Activated naive CD8-positive, alpha-beta T cell treated with anti-CD3 and anti-CD28 coated beads, Interleukin-2, amount 50 U/mL, for 16 hours (primary cell): ENCODE measurements around the gene SLC25A47.

ENCODE experiments used
- DNase-seq: peaks from one replicate; pipeline ENCODE4 v3.0.0-alpha.2; 2020; ENCODE audit warnings: low read depth, low spot score

SLC25A47 gene

GRCh38 chr14:100346306-100347091, 23.4 kb downstream of the SLC25A47 start:
- no peak for DNase-seq

GRCh38 chr14:100348253-100348729, 25.2 kb downstream of the SLC25A47 start:
- DNase-seq = no peak

- no peak for DNase-seq
Measured at GRCh38 chr14:100348784-100349685, 25.9 kb downstream of the SLC25A47 start.

GRCh38 chr14:100350276-100350926, 27.3 kb downstream of the SLC25A47 start:
- no peak for DNase-seq

GRCh38 chr14:100350986-100351385, 27.8 kb downstream of the SLC25A47 start:
- DNase-seq = no peak

GRCh38 chr14:100358396-100358795, 35.3 kb downstream of the SLC25A47 start:
- DNase-seq = no peak

- DNase-seq = no peak
Measured at GRCh38 chr14:100359111-100359510, 36.0 kb downstream of the SLC25A47 start.

- DNase-seq = no peak
Measured at GRCh38 chr14:100359881-100360280, 36.7 kb downstream of the SLC25A47 start.

- DNase-seq = no peak
Measured at GRCh38 chr14:100361626-100362025, 38.5 kb downstream of the SLC25A47 start.

GRCh38 chr14:100362311-100362927, 39.3 kb downstream of the SLC25A47 start:
- no peak for DNase-seq

GRCh38 chr14:100363053-100363452, 39.9 kb downstream of the SLC25A47 start:
- no peak for DNase-seq

- no peak for DNase-seq
Measured at GRCh38 chr14:100364403-100364802, 41.3 kb downstream of the SLC25A47 start.

- DNase-seq = no peak
Measured at GRCh38 chr14:100365741-100366140, 42.6 kb downstream of the SLC25A47 start.

- no peak for DNase-seq
Measured at GRCh38 chr14:100369019-100369418, 45.9 kb downstream of the SLC25A47 start.

GRCh38 chr14:100370003-100370402, 46.9 kb downstream of the SLC25A47 start:
- DNase-seq = no peak

- no peak for DNase-seq
Measured at GRCh38 chr14:100371773-100372172, 48.6 kb downstream of the SLC25A47 start.

- DNase-seq = no peak
Measured at GRCh38 chr14:100372357-100373048, 49.4 kb downstream of the SLC25A47 start.

GRCh38 chr14:100374270-100374669, 51.1 kb downstream of the SLC25A47 start:
- no peak for DNase-seq

- no peak for DNase-seq
Measured at GRCh38 chr14:100374876-100375265, 51.7 kb downstream of the SLC25A47 start.

- DNase-seq = peak; percentile 83
Measured at GRCh38 chr14:100375266-100375962, 52.3 kb downstream of the SLC25A47 start.
